HUES64 (cell line): Measurements from ENCODE around the gene ABI1.

Source experiments
- H3K27ac ChIP-seq: 2 replicates; pipeline ENCODE4 v1.7.0; 2013; ENCODE audit warnings: low read depth, low read length, inconsistent platforms
- H3K27me3 ChIP-seq: 2 replicates; pipeline ENCODE4 v1.6.1; 2013; ENCODE audit warnings: mild to moderate bottlenecking, low read length; ENCODE audit not compliant: insufficient read depth
- H3K36me3 ChIP-seq: 2 replicates; pipeline ENCODE4 v1.6.1; 2013; ENCODE audit warnings: mild to moderate bottlenecking, low read length; ENCODE audit not compliant: insufficient read depth
- H3K4me1 ChIP-seq: 2 replicates; pipeline ENCODE4 v1.6.1; 2013; ENCODE audit warnings: mild to moderate bottlenecking, low read length, moderate library complexity; ENCODE audit not compliant: insufficient read depth
- H3K4me3 ChIP-seq: 2 replicates; pipeline ENCODE4 v1.5.1; 2013; ENCODE audit warnings: mild to moderate bottlenecking, low read length, moderate library complexity
- H3K9ac ChIP-seq: 2 replicates; pipeline ENCODE4 v1.6.1; 2013; ENCODE audit warnings: mild to moderate bottlenecking, low read depth, low read length
- H3K9me3 ChIP-seq: 2 replicates; pipeline ENCODE4 v1.6.1; 2013; ENCODE audit warnings: low read depth, low read length; ENCODE audit not compliant: insufficient read depth
- whole genome bisulfite sequencing: fragments of 150-250, 120-280 bp; methylation state at CpG from one replicate; pipeline ENCODE4 v1.1.7; 2013; ENCODE audit warnings: missing lambda C conversion rate; 5-methylcytosine and 5-hydroxymethylcytosine counted together

ABI1 gene

GRCh38 chr10:26728957-26729356 lies 131.8 kb downstream of the ABI1 start:
- Histone ChIP-seq H3K36me3 (peaks cover 77% of the 10 kb centered on the region), H3K9ac (no peak overlapping the region), H3K9me3 (no peaks in the 10 kb centered on the region), H3K4me1 (no peaks in the 10 kb centered on the region), H3K27me3 (no peaks in the 10 kb centered on the region), H3K27ac (no peak overlapping the region), H3K4me3 (no peak overlapping the region)
- 97% methylated on average over 6 of the region's 7 CpGs for WGBS

- 88% methylated on average over 1 of the region's 1 CpG for WGBS
- peaks cover 73% of the 10 kb centered on the region for H3K36me3 ChIP-seq
- H3K27ac ChIP-seq: no peak overlapping the region
- no peaks in the 10 kb centered on the region for H3K9me3 ChIP-seq
- H3K9ac ChIP-seq: no peak overlapping the region
- no peaks in the 10 kb centered on the region for H3K4me1 ChIP-seq
- H3K4me3 ChIP-seq: no peak overlapping the region
- H3K27me3 ChIP-seq: no peaks in the 10 kb centered on the region
Observed at GRCh38 chr10:26727005-26727404, 133.8 kb downstream of the ABI1 start.

- Histone ChIP-seq H3K9me3 (no peaks in the 10 kb centered on the region), H3K27me3 (no peaks in the 10 kb centered on the region), H3K27ac (no peak overlapping the region), H3K9ac (no peak overlapping the region), H3K4me3 (no peak overlapping the region), H3K4me1 (no peaks in the 10 kb centered on the region), H3K36me3 (peaks cover 75% of the 10 kb centered on the region)
- 86% methylated on average over 8 of the region's 8 CpGs for WGBS
Observed at GRCh38 chr10:26725837-26726727, 134.7 kb downstream of the ABI1 start.

- 88% methylated on average over 4 of the region's 4 CpGs for WGBS
- no peaks in the 10 kb centered on the region for H3K27me3 ChIP-seq
- H3K4me3 ChIP-seq: no peak overlapping the region
- H3K9ac ChIP-seq: no peak overlapping the region
- peaks cover 81% of the 10 kb centered on the region for H3K36me3 ChIP-seq
- H3K4me1 ChIP-seq: no peaks in the 10 kb centered on the region
- no peak overlapping the region for H3K27ac ChIP-seq
- H3K9me3 ChIP-seq: no peaks in the 10 kb centered on the region
Observed at GRCh38 chr10:26723016-26723415, 137.7 kb downstream of the ABI1 start.

- Histone ChIP-seq H3K36me3 (peaks cover 86% of the 10 kb centered on the region), H3K9ac (no peak overlapping the region)
- 95% methylated on average over 7 of the region's 7 CpGs for WGBS
Observed at GRCh38 chr10:26721561-26721960, 139.2 kb downstream of the ABI1 start.

GRCh38 chr10:26717476-26717875 lies 143.3 kb downstream of the ABI1 start:
- 88% methylated on average over 6 of the region's 7 CpGs for WGBS
- Histone ChIP-seq H3K4me3 (no peak overlapping the region), H3K27me3 (no peaks in the 10 kb centered on the region), H3K27ac (no peak overlapping the region), H3K36me3 (peaks cover 77% of the 10 kb centered on the region), H3K4me1 (no peaks in the 10 kb centered on the region), H3K9me3 (no peaks in the 10 kb centered on the region), H3K9ac (no peak overlapping the region)

More at GRCh38 chr10:26721561-26721960, 139.2 kb downstream of the ABI1 start:
- no peaks in the 10 kb centered on the region for H3K4me1 ChIP-seq
- H3K27ac ChIP-seq: no peak overlapping the region
- no peaks in the 10 kb centered on the region for H3K9me3 ChIP-seq
- no peak overlapping the region for H3K4me3 ChIP-seq
- H3K27me3 ChIP-seq: no peaks in the 10 kb centered on the region

- Histone ChIP-seq H3K9ac (no peak overlapping the region), H3K27me3 (no peaks in the 10 kb centered on the region), H3K27ac (no peak overlapping the region), H3K9me3 (no peaks in the 10 kb centered on the region), H3K4me3 (no peak overlapping the region), H3K4me1 (no peaks in the 10 kb centered on the region), H3K36me3 (peaks cover 65% of the 10 kb centered on the region)
- WGBS: 92% methylated on average over 2 of the region's 2 CpGs
Observed at GRCh38 chr10:26715137-26715487, 145.6 kb downstream of the ABI1 start.

- no peak overlapping the region for H3K9ac ChIP-seq
- H3K4me1 ChIP-seq: no peaks in the 10 kb centered on the region
- H3K27me3 ChIP-seq: no peaks in the 10 kb centered on the region
- no peak overlapping the region for H3K4me3 ChIP-seq
- peaks cover 62% of the 10 kb centered on the region for H3K36me3 ChIP-seq
- 100% methylated on average over 1 of the region's 1 CpG for WGBS
- H3K27ac ChIP-seq: no peak overlapping the region
- no peaks in the 10 kb centered on the region for H3K9me3 ChIP-seq
Observed at GRCh38 chr10:26714415-26715136, 146.2 kb downstream of the ABI1 start.

GRCh38 chr10:26711324-26711723 lies 149.4 kb downstream of the ABI1 start:
- H3K4me1 ChIP-seq: no peaks in the 10 kb centered on the region
- 96% methylated on average over 5 of the region's 5 CpGs for WGBS
- H3K27me3 ChIP-seq: no peaks in the 10 kb centered on the region
- no peak overlapping the region for H3K9ac ChIP-seq
- no peaks in the 10 kb centered on the region for H3K9me3 ChIP-seq
- no peak overlapping the region for H3K27ac ChIP-seq
- H3K36me3 ChIP-seq: peaks cover 68% of the 10 kb centered on the region
- H3K4me3 ChIP-seq: no peak overlapping the region

GRCh38 chr10:26706936-26707335 lies 153.8 kb downstream of the ABI1 start:
- peaks cover 69% of the 10 kb centered on the region for H3K36me3 ChIP-seq
- no peak overlapping the region for H3K9ac ChIP-seq
- no peaks in the 10 kb centered on the region for H3K9me3 ChIP-seq
- H3K4me1 ChIP-seq: no peaks in the 10 kb centered on the region
- no peaks in the 10 kb centered on the region for H3K27me3 ChIP-seq
- 89% methylated on average over 10 of the region's 10 CpGs for WGBS
- H3K27ac ChIP-seq: no peak overlapping the region
- H3K4me3 ChIP-seq: no peak overlapping the region

- H3K27ac ChIP-seq: no peak overlapping the region
- WGBS: 92% methylated on average over 6 of the region's 6 CpGs
Observed at GRCh38 chr10:26706206-26706605, 154.6 kb downstream of the ABI1 start.

More at GRCh38 chr10:26706206-26706605, 154.6 kb downstream of the ABI1 start:
- H3K36me3 ChIP-seq: peaks cover 75% of the 10 kb centered on the region
- no peaks in the 10 kb centered on the region for H3K27me3 ChIP-seq
- no peak overlapping the region for H3K4me3 ChIP-seq
- no peak overlapping the region for H3K9ac ChIP-seq
- no peaks in the 10 kb centered on the region for H3K4me1 ChIP-seq
- H3K9me3 ChIP-seq: no peaks in the 10 kb centered on the region
